ENCODE data around the gene ASB18.

DNA sequence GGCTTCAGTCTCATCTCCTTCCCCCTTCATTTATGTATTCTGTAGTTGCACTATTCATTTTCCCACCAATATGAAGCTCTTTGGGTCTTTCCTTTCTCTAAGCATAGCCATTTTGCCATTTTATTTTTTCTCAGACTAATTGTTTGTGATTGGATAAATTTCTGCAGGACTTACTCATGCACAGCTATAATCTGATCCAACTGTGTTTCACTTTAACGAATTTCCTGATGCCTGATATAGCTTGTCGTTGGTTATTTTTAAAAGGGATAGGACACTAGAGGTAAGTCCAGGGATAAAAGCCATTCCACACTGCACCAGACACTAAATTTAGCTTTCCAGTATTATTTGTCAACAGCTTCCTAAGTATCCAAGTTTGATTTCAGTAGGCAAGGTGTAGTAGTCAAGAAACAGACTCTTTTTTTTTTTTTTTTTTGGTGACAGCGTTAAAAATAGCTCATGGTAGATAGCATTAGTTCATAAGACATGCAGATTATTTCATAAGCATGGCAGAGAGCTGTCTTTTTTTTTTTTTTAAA, 17.4 kb downstream of the ASB18 start:
- no peak for TF ChIP-seq EZH2 (IDR thresholded peaks at IDR 0.05)
- TF ChIP-seq POLR2AphosphoS5 (IDR thresholded peaks at IDR 0.05; ENCODE audit: borderline replicate concordance, low read depth, low read length) = no peak
- no peak for TF ChIP-seq FOXP2 (optimal IDR thresholded peaks at IDR 0.05; ENCODE audit: control extremely low read depth, extremely low read length, insufficient read depth)
